ENCODE results near the gene HES6. TPM values are rescaled to one million over a fixed set of nuclear protein-coding genes. Genes with fewer than 3 reads are reported as not detected.

The HES6 gene
- total RNA-seq, 1 experiment from 2014 or later = 9.8 TPM

DNA sequence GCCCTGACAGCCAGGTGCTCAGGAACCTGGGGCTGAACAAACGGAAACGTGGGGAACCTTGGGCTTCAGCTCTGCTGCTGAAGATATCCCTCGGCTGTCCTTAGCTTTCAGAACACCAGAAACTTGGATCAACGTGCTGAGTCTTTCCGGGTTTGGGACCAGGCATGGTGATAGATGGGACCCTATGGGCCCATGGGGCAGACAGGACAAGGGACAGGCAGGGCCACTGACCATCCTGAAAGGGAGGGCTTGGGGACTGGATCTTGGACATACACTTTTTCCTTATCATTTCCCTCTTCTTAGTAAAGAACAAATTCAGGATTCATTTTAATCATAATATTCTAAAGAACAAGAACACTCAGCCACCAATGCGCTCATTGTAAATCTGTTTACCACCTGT is 16.3 kb upstream of the HES6 start:
- TF ChIP-seq EZH2phosphoT487 (IDR thresholded peaks at IDR 0.05; ENCODE audit: borderline replicate concordance, low read length) = no peak
- TF ChIP-seq, protein P1, sequence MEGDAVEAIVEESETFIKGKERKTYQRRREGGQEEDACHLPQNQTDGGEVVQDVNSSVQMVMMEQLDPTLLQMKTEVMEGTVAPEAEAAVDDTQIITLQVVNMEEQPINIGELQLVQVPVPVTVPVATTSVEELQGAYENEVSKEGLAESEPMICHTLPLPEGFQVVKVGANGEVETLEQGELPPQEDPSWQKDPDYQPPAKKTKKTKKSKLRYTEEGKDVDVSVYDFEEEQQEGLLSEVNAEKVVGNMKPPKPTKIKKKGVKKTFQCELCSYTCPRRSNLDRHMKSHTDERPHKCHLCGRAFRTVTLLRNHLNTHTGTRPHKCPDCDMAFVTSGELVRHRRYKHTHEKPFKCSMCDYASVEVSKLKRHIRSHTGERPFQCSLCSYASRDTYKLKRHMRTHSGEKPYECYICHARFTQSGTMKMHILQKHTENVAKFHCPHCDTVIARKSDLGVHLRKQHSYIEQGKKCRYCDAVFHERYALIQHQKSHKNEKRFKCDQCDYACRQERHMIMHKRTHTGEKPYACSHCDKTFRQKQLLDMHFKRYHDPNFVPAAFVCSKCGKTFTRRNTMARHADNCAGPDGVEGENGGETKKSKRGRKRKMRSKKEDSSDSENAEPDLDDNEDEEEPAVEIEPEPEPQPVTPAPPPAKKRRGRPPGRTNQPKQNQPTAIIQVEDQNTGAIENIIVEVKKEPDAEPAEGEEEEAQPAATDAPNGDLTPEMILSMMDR (conservative IDR thresholded peaks at IDR 0.05; ENCODE audit: low read depth, low read length) = no peak
- TF ChIP-seq EZH2 (IDR thresholded peaks at IDR 0.05; ENCODE audit: low read length, unreplicated experiment) = no peak
- ChIA-PET POLR2A (ENCODE audit: unreplicated experiment) (interaction anchor here (0.6 kb wide), 1 partner anchor 314 kb away, joined by 4 read pairs; no protein-coding TSS in a partner anchor), CTCF (no interaction called here)
- Histone ChIP-seq H3K27ac (ENCODE audit: low read length) (no peak overlapping the region), H2AFZ (ENCODE audit: low read length) (no peak overlapping the region), H3K27me3 (ENCODE audit: low read length) (no peaks in the 10 kb centered on the region), H3K36me3 (ENCODE audit: low read depth, low read length) (peaks cover 9% of the 10 kb centered on the region), H3K9me2 (replicated peaks; ENCODE audit: low read length) (no peaks in the 10 kb centered on the region), H4K20me1 (ENCODE audit: low read length) (no peaks in the 10 kb centered on the region), H3K4me3 (ENCODE audit: low read length) (no peak overlapping the region), H3F3A (ENCODE audit: low read length, unreplicated experiment) (no peaks in the 10 kb centered on the region), H3K4me1 (ENCODE audit: insufficient read depth, low read length) (no peaks in the 10 kb centered on the region), H3K9me3 (ENCODE audit: low read length) (no peaks in the 10 kb centered on the region), H3K9ac (ENCODE audit: low read length) (no peak overlapping the region), H3K79me2 (ENCODE audit: low read length) (no peaks in the 10 kb centered on the region), H3K4me2 (ENCODE audit: low read length) (no peak overlapping the region)
- no peak for DNase-seq
- ATAC-seq = no peak
- intact Hi-C loops (cut with micrococcal nuclease) = loop anchor here (1.0 to 5.0 kb wide), 2 partner anchors 49 to 66 kb away; partner anchors contain the start of gene TRAF3IP1
- no TSS peak for BruUV-seq (replicated peaks)

DNA sequence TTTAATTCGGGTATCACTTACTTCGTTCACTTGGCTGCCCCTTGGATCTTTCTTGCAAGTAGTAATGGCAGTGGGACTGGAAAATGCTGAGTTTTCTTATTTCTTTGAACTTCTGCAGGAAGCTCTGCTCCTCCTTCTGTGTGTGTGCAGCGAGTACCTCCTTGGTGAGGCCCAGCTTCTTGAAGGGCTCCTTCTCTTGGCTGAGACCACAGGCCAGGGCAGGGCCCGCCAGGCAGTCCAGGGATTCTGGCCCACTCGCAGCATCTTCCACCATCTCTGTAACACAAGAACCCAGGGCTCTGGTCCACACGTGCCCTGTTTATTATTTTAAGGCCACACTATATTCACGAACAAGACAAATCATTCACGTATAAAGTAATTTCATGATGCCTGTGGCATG is 15.8 kb upstream of the HES6 start:
- H3K36me3 ChIP-seq (ENCODE audit: low read depth, low read length) = peaks cover 9% of the 10 kb centered on the region
- ATAC-seq = no peak

DNA sequence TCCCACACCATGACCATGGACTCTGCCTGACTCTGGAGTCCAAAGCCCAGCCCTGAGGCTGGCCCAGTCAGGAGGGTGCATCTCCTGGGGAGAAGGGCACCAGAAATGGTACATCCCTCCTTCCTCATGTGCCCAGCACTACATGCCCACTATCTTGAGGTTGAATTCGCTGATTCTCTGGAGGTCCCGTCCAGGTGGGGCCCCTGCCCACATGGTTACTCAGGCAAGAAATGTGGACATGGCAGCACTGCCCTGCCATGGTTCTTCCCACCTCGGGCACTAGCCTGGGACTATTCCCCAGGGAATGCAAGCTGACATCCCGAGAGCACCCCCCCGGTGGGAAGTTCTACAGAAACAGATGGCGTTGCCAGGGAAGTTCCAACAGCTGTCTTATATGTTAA is 15.3 kb upstream of the HES6 start:
- ATAC-seq (no peak), DNase-seq (no peak)
- Histone ChIP-seq H3K4me1 (ENCODE audit: insufficient read depth, low read length) (no peaks in the 10 kb centered on the region), H2AFZ (ENCODE audit: low read length) (no peak overlapping the region), H3K27ac (ENCODE audit: low read length) (no peak overlapping the region), H3F3A (ENCODE audit: low read length, unreplicated experiment) (no peaks in the 10 kb centered on the region), H4K20me1 (ENCODE audit: low read length) (no peaks in the 10 kb centered on the region), H3K36me3 (ENCODE audit: low read depth, low read length) (peaks cover 9% of the 10 kb centered on the region), H3K4me3 (ENCODE audit: low read length) (no peak overlapping the region), H3K4me2 (ENCODE audit: low read length) (no peak overlapping the region), H3K9me2 (replicated peaks; ENCODE audit: low read length) (no peaks in the 10 kb centered on the region), H3K79me2 (ENCODE audit: low read length) (no peaks in the 10 kb centered on the region), H3K9ac (ENCODE audit: low read length) (no peak overlapping the region), H3K9me3 (ENCODE audit: low read length) (no peaks in the 10 kb centered on the region), H3K27me3 (ENCODE audit: low read length) (no peaks in the 10 kb centered on the region)
- TF ChIP-seq, protein P1 (conservative IDR thresholded peaks at IDR 0.05; ENCODE audit: low read depth, low read length) = no peak
- TF ChIP-seq EZH2phosphoT487 (IDR thresholded peaks at IDR 0.05; ENCODE audit: borderline replicate concordance, low read length) (no peak), EZH2 (IDR thresholded peaks at IDR 0.05; ENCODE audit: low read length, unreplicated experiment) (no peak)
- intact Hi-C loops (cut with micrococcal nuclease) = loop anchor here (5.0 kb wide), 1 partner anchor 67 kb away; the partner anchor contains the start of gene TRAF3IP1
- ChIA-PET CTCF (interaction anchor here (0.6 kb wide), 1 partner anchor 39 kb away, joined by 4 read pairs; no protein-coding TSS in a partner anchor), POLR2A (ENCODE audit: unreplicated experiment) (no interaction called here)
- BruUV-seq (replicated peaks) = no TSS peak

More for the DNA sequence above, 15.8 kb upstream of the HES6 start:
- Histone ChIP-seq H3K4me2 (ENCODE audit: low read length) (no peak overlapping the region), H3K9me2 (replicated peaks; ENCODE audit: low read length) (no peaks in the 10 kb centered on the region), H3K27ac (ENCODE audit: low read length) (no peak overlapping the region), H3K27me3 (ENCODE audit: low read length) (no peaks in the 10 kb centered on the region), H3K4me3 (ENCODE audit: low read length) (no peak overlapping the region), H3K79me2 (ENCODE audit: low read length) (no peaks in the 10 kb centered on the region), H3F3A (ENCODE audit: low read length, unreplicated experiment) (no peaks in the 10 kb centered on the region), H2AFZ (ENCODE audit: low read length) (no peak overlapping the region), H3K4me1 (ENCODE audit: insufficient read depth, low read length) (no peaks in the 10 kb centered on the region), H3K9me3 (ENCODE audit: low read length) (no peaks in the 10 kb centered on the region), H4K20me1 (ENCODE audit: low read length) (no peaks in the 10 kb centered on the region), H3K9ac (ENCODE audit: low read length) (no peak overlapping the region)
- ChIA-PET POLR2A (ENCODE audit: unreplicated experiment) (interaction anchor here (0.6 kb wide), 1 partner anchor 313 kb away, joined by 4 read pairs; no protein-coding TSS in a partner anchor), CTCF (no interaction called here)
- intact Hi-C loops (cut with micrococcal nuclease) = loop anchor here (1.0 to 5.0 kb wide), 2 partner anchors 50 to 67 kb away; partner anchors contain the start of gene TRAF3IP1
- DNase-seq = no peak
- TF ChIP-seq EZH2 (IDR thresholded peaks at IDR 0.05; ENCODE audit: low read length, unreplicated experiment) = no peak
- no TSS peak for BruUV-seq (replicated peaks)
